ENCODE results near the gene PIGU.

PIGU gene

DNA sequence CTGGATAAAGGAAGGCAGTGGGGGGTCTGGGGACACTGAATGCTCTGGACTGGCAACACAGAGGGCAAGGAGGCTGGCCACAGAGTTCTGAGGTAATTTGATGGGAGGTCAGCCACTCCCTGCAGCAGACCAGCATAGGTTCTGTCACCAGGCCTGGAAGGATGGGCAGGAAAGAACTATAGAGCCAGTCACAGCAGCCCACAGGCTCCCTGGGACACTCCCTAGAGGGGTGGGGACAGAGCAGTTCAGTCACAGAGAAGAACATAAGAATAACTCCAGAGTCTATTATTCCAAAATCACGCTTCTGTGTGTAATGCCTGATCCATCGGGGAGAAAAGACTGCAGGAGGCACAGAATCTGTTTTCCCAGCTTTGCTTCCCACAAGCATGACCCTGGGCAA is 141.0 kb downstream of the PIGU start:
- Histone ChIP-seq H3K36me3 (ENCODE audit: control insufficient read depth, low read length) (peaks cover 46% of the 10 kb centered on the region), H3K9me2 (replicated peaks; ENCODE audit: control insufficient read depth, low read length) (no peaks in the 10 kb centered on the region)

GRCh38 chr20:34535301-34535840 is 141.5 kb downstream of the PIGU start:
- no peaks in the 10 kb centered on the region for H3K79me2 ChIP-seq (ENCODE audit: control insufficient read depth, low read length)
- no peaks in the 10 kb centered on the region for H3F3A ChIP-seq (ENCODE audit: control insufficient read depth, insufficient read depth)
- no peaks in the 10 kb centered on the region for H3K9me3 ChIP-seq (ENCODE audit: control insufficient read depth, insufficient read depth, low read length)
- no peak overlapping the region for H3K27ac ChIP-seq (ENCODE audit: low read depth, low read length)
- no peaks in the 10 kb centered on the region for H3K9me2 ChIP-seq (replicated peaks; ENCODE audit: control insufficient read depth, low read length)
- no peak overlapping the region for H3K4me2 ChIP-seq (ENCODE audit: low read length)
- peaks cover 47% of the 10 kb centered on the region for H3K36me3 ChIP-seq (ENCODE audit: control insufficient read depth, low read length)
- TF ChIP-seq, protein P1, sequence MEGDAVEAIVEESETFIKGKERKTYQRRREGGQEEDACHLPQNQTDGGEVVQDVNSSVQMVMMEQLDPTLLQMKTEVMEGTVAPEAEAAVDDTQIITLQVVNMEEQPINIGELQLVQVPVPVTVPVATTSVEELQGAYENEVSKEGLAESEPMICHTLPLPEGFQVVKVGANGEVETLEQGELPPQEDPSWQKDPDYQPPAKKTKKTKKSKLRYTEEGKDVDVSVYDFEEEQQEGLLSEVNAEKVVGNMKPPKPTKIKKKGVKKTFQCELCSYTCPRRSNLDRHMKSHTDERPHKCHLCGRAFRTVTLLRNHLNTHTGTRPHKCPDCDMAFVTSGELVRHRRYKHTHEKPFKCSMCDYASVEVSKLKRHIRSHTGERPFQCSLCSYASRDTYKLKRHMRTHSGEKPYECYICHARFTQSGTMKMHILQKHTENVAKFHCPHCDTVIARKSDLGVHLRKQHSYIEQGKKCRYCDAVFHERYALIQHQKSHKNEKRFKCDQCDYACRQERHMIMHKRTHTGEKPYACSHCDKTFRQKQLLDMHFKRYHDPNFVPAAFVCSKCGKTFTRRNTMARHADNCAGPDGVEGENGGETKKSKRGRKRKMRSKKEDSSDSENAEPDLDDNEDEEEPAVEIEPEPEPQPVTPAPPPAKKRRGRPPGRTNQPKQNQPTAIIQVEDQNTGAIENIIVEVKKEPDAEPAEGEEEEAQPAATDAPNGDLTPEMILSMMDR (IDR thresholded peaks at IDR 0.05; ENCODE audit: low read depth, low read length, poor library complexity, severe bottlenecking) = no peak
- no peak for TF ChIP-seq EZH2phosphoT487 (IDR thresholded peaks at IDR 0.05; ENCODE audit: borderline replicate concordance, low read length)
- no peaks in the 10 kb centered on the region for H3K27me3 ChIP-seq (ENCODE audit: control insufficient read depth, low read length)
- no peak overlapping the region for H3K4me3 ChIP-seq (ENCODE audit: low read length)
- no peaks in the 10 kb centered on the region for H4K20me1 ChIP-seq (ENCODE audit: control insufficient read depth, insufficient read depth, low read depth, low read length)
- H3K4me1 ChIP-seq (ENCODE audit: control insufficient read depth, low read length) = no peaks in the 10 kb centered on the region

More for the DNA sequence above, 141.0 kb downstream of the PIGU start:
- H3K4me1 ChIP-seq (ENCODE audit: control insufficient read depth, low read length) = no peaks in the 10 kb centered on the region
- H3F3A ChIP-seq (ENCODE audit: control insufficient read depth, insufficient read depth) = no peaks in the 10 kb centered on the region
- H4K20me1 ChIP-seq (ENCODE audit: control insufficient read depth, insufficient read depth, low read depth, low read length) = no peaks in the 10 kb centered on the region
- H3K4me3 ChIP-seq (ENCODE audit: low read length) = no peak overlapping the region
- H3K4me2 ChIP-seq (ENCODE audit: low read length) = no peak overlapping the region
- H3K9me3 ChIP-seq (ENCODE audit: control insufficient read depth, insufficient read depth, low read length) = no peaks in the 10 kb centered on the region
- TF ChIP-seq, protein P1 (IDR thresholded peaks at IDR 0.05; ENCODE audit: low read depth, low read length, poor library complexity, severe bottlenecking) = no peak
- TF ChIP-seq EZH2phosphoT487 (IDR thresholded peaks at IDR 0.05; ENCODE audit: borderline replicate concordance, low read length) = no peak
- no peaks in the 10 kb centered on the region for H3K27me3 ChIP-seq (ENCODE audit: control insufficient read depth, low read length)
- no peak overlapping the region for H3K27ac ChIP-seq (ENCODE audit: low read depth, low read length)
- H3K79me2 ChIP-seq (ENCODE audit: control insufficient read depth, low read length) = no peaks in the 10 kb centered on the region

DNA sequence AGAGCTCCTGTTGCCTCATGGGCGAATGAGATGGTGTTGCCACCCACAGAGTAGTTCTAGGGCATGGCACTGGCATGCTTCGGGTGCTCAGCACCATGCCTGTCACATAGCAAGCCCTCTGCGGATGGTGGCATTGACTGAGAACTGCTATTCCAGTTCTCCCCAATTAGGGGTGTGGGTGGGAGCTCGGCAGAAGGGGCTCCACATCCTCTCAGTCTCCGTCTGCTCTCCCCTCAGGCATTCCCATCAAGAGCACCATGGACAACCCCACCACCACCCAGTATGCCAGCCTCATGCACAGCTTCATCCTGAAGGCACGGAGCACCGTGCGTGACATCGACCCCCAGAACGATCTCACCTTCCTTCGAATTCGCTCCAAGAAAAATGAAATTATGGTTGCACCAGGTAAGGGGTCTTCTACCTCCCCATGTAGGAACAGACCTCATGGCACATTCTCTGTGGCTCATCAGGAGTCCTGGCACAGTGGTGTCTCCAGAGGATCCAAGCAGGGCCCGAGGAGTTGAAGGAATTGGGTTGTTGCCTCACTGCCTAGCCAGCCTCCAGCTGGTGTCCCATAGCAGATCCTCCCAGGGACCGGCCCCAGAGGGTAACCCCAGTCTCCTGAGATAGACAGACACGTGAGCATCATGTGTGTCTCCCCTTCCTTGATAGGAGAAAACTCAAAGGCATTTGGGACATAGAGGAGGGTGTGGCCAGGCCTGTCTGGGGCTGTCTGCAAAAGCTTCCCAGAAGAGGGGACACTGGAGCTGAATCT is 142.3 kb downstream of the PIGU start:
- no peaks in the 10 kb centered on the region for H3K27me3 ChIP-seq (ENCODE audit: control insufficient read depth, low read length)
- TF ChIP-seq, protein P1 (IDR thresholded peaks at IDR 0.05; ENCODE audit: low read depth, low read length, poor library complexity, severe bottlenecking) = no peak
- no peak for TF ChIP-seq EZH2phosphoT487 (IDR thresholded peaks at IDR 0.05; ENCODE audit: borderline replicate concordance, low read length)
- peaks cover 55% of the 10 kb centered on the region for H3K36me3 ChIP-seq (ENCODE audit: control insufficient read depth, low read length)
- H3K27ac ChIP-seq (ENCODE audit: low read depth, low read length) = no peak overlapping the region
- H3K4me2 ChIP-seq (ENCODE audit: low read length) = no peak overlapping the region
- no peaks in the 10 kb centered on the region for H3K9me3 ChIP-seq (ENCODE audit: control insufficient read depth, insufficient read depth, low read length)
- H3K4me1 ChIP-seq (ENCODE audit: control insufficient read depth, low read length) = no peaks in the 10 kb centered on the region
- no peaks in the 10 kb centered on the region for H3F3A ChIP-seq (ENCODE audit: control insufficient read depth, insufficient read depth)
- H3K4me3 ChIP-seq (ENCODE audit: low read length) = no peak overlapping the region
- no peaks in the 10 kb centered on the region for H3K9me2 ChIP-seq (replicated peaks; ENCODE audit: control insufficient read depth, low read length)
- H3K79me2 ChIP-seq (ENCODE audit: control insufficient read depth, low read length) = no peaks in the 10 kb centered on the region
- H4K20me1 ChIP-seq (ENCODE audit: control insufficient read depth, insufficient read depth, low read depth, low read length) = no peaks in the 10 kb centered on the region

Measured in DOHH2 (cell line).